AG04449 (cell line): ENCODE results near the gene ITSN2.

Experiments
- CTCF ChIA-PET: fragments of 350-600 bp; formaldehyde crosslinking; extraction: SDS; loops from one replicate; lab custom pipeline; 2021; ENCODE audit warnings: antibody characterized with exemption; lab: Yijun Ruan, JAX
- POLR2A ChIA-PET: fragments of 400-600, 350-600 bp; formaldehyde crosslinking; extraction: SDS; loops from one replicate; lab custom pipeline; 2020; ENCODE audit warnings: antibody characterized with exemption, inconsistent platforms; lab: Yijun Ruan, JAX
- DNase-seq: peaks from one replicate; pipeline ENCODE4 v3.0.0-alpha.2; 2010; ENCODE audit warnings: low read depth, low spot score
- H3K4me3 ChIP-seq: 2 replicates; pipeline ENCODE4 v1.5.1; 2011; ENCODE audit warnings: low read depth, mild to moderate bottlenecking, control low read depth, low read length
- CTCF ChIP-seq: IDR thresholded peaks from one replicate; pipeline ENCODE4 v1.5.1; 2011; ENCODE audit warnings: mild to moderate bottlenecking, moderate library complexity, low read length, control low read depth, inconsistent platforms; ENCODE audit not compliant: insufficient read depth; ENCODE audit errors: missing control alignments

Gene ITSN2

GRCh38 chr2:24179683-24180082 lies 180.7 kb downstream of the ITSN2 start:
- H3K4me3 ChIP-seq, result no peak overlapping the region
- DNase-seq, result no peak
- POLR2A ChIA-PET, result no interaction called here
- CTCF ChIA-PET, result interaction anchor here (1.2 kb wide), 1 partner anchor 230 kb away, joined by 3 read pairs; no protein-coding TSS in a partner anchor
- TF ChIP-seq CTCF, result no peak

- CTCF ChIA-PET, result interaction anchor here (2.4 kb wide), 1 partner anchor 9 kb away, joined by 9 read pairs; no protein-coding TSS in a partner anchor
- POLR2A ChIA-PET, result interaction anchor here (0.6 kb wide), 1 partner anchor 65 kb away, joined by 3 read pairs; no protein-coding TSS in a partner anchor
- H3K4me3 ChIP-seq, result no peak overlapping the region
- no peak for DNase-seq
- no peak for TF ChIP-seq CTCF
Observed at GRCh38 chr2:24176326-24176725, 184.0 kb downstream of the ITSN2 start.

- TF ChIP-seq CTCF, result no peak
- DNase-seq, result no peak
- H3K4me3 ChIP-seq, result no peak overlapping the region
- ChIA-PET POLR2A (no interaction called here), CTCF (interaction anchor here (2.4 kb wide), 1 partner anchor 9 kb away, joined by 9 read pairs; no protein-coding TSS in a partner anchor)
Observed at GRCh38 chr2:24175631-24176187, 184.6 kb downstream of the ITSN2 start.

- ChIA-PET POLR2A (no interaction called here), CTCF (no interaction called here)
- H3K4me3 ChIP-seq, result no peak within 1 kb of the TSS
- no peak for DNase-seq
- no peak for TF ChIP-seq CTCF
Observed at GRCh38 chr2:24174851-24175277, 185.5 kb downstream of the ITSN2 start, which contains the start of gene FAM228A. FAM228A (plus strand) TSS chr2:24175053; CDS start chr2:24175481, 428 bp downstream.

GRCh38 chr2:24169023-24169422 lies 191.3 kb downstream of the ITSN2 start:
- TF ChIP-seq CTCF, result no peak
- no peak overlapping the region for H3K4me3 ChIP-seq
- ChIA-PET POLR2A (no interaction called here), CTCF (no interaction called here)
- DNase-seq, result no peak

- no peak for DNase-seq
- POLR2A ChIA-PET, result no interaction called here
Observed at GRCh38 chr2:24164416-24164973, 195.8 kb downstream of the ITSN2 start.

More at GRCh38 chr2:24164416-24164973, 195.8 kb downstream of the ITSN2 start:
- peak; percentile 75 for TF ChIP-seq CTCF
- H3K4me3 ChIP-seq, result no peak overlapping the region
- CTCF ChIA-PET, result interaction anchor here (0.6 to 2.9 kb wide), 5 partner anchors 11 to 339 kb away, joined by 3 to 25 read pairs (median 3); no protein-coding TSS in a partner anchor
